Skeletal muscle satellite cell (primary cell): Measurements from ENCODE around the gene SYCE1.
A peak's percentile ranks its signal among the peaks of the same experiment; 100 is the strongest.
"Not testable (repeated sequence)": the region's sequence is repeated elsewhere in the genome, so short reads cannot be mapped to it uniquely, and the experiment has no call there.

Experiments used
- H3K27me3 ChIP-seq: 2 replicates; pipeline ENCODE4 v1.7.0; 2013; ENCODE audit warnings: low read length; ENCODE audit not compliant: control insufficient read depth, insufficient read depth
- H3K36me3 ChIP-seq: 2 replicates; pipeline ENCODE4 v1.7.0; 2013; ENCODE audit warnings: mild to moderate bottlenecking, control low read depth, low read length; ENCODE audit not compliant: insufficient read depth
- H3K4me1 ChIP-seq: 2 replicates; pipeline ENCODE4 v1.7.0; 2013; ENCODE audit warnings: low read length; ENCODE audit not compliant: control insufficient read depth, insufficient read depth
- H3K4me2 ChIP-seq: 2 replicates; pipeline ENCODE4 v1.7.0; 2013; ENCODE audit warnings: mild to moderate bottlenecking, low read length
- H3K4me3 ChIP-seq: 2 replicates; pipeline ENCODE4 v1.7.0; 2013; ENCODE audit warnings: low read length
- H3K9ac ChIP-seq: 2 replicates; pipeline ENCODE4 v1.7.0; 2013; ENCODE audit warnings: mild to moderate bottlenecking, low read depth, low read length, moderate library complexity
- H3K9me3 ChIP-seq: replicated peaks from 2 replicates; pipeline ENCODE4 v1.7.0; 2013; ENCODE audit warnings: mild to moderate bottlenecking, control low read depth, low read length

SYCE1 gene

GRCh38 chr10:133527771-133528271 is 37.6 kb downstream of the SYCE1 start:
- Histone ChIP-seq H3K4me3 (peak overlapping the region; percentile 11), H3K4me1 (no peaks in the 10 kb centered on the region), H3K9ac (no peak overlapping the region), H3K27me3 (peaks cover 59% of the 10 kb centered on the region), H3K36me3 (no peaks in the 10 kb centered on the region), H3K4me2 (peak overlapping the region; percentile 41), H3K9me3 (no peaks in the 10 kb centered on the region)

- Histone ChIP-seq H3K27me3 (peaks cover 59% of the 10 kb centered on the region), H3K36me3 (no peaks in the 10 kb centered on the region), H3K4me2 (peak within 1 kb of the TSS; percentile 41), H3K9me3 (no peaks in the 10 kb centered on the region), H3K4me1 (no peaks in the 10 kb centered on the region), H3K4me3 (peak within 1 kb of the TSS; percentile 11), H3K9ac (no peak within 1 kb of the TSS)
These were observed 38.3 kb downstream of the SYCE1 start, which contains the start of gene CYP2E1 for GRCh38 chr10:133526957-133527588. CYP2E1 (plus strand) TSS chr10:133527363; CDS start chr10:133527396, 33 bp downstream.

DNA sequence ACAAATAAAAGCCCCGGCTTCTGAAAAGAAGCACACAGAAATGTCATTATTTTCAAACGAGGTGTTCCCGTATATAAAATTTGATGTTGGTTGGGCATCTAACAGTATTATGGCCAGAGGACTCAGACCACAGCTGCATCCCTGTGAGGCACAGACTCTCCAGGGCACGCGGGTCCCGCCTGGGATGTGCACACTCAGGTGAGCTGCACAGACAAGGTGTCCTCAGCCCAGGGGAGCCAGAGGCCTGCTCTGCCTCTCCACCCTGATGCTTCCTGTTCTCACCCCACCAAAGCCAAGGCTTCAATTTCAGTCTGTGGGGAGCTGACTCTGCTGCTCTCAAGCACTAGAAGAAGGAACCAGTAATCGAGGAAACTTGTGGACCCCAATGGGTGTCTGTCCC is 39.9 kb downstream of the SYCE1 start:
- H3K4me1 ChIP-seq: peaks cover 3% of the 10 kb centered on the region
- peaks cover 46% of the 10 kb centered on the region for H3K27me3 ChIP-seq
- no peak overlapping the region for H3K9ac ChIP-seq
- H3K4me2 ChIP-seq: no peak overlapping the region
- no peak overlapping the region for H3K4me3 ChIP-seq
- no peaks in the 10 kb centered on the region for H3K9me3 ChIP-seq
- H3K36me3 ChIP-seq: no peaks in the 10 kb centered on the region

DNA sequence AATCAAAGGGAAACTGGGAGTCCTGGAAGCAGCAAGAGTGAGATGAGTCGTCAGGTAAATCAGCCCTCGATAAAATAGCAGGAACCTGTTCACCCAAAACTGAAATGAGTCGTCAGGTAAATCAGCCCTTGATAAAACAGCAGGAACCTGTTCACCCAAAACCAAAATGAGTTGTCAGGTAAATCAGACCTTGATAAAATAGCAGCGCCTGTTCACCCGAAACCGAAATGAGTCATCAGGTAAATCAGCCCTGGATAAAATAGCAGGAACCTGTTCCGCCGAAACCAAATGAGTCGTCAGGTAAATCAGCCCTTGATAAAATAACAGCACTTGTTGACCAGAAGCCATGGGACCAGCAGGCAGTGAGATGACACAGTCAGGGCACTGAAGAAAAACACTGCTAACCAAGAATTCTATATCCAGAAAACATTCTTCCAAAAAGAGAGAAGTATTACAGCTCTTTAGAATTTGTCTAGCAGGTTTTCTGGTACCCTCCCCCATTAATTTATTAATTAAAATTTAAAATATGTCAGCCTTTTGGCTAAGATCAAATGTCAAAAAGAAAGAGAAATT is 41.7 kb downstream of the SYCE1 start:
- H3K36me3 ChIP-seq: no peaks in the 10 kb centered on the region

GRCh38 chr10:133520193-133520738 is 45.1 kb downstream of the SYCE1 start:
- Histone ChIP-seq H3K4me1 (peaks cover 11% of the 10 kb centered on the region), H3K9ac (peak overlapping the region; percentile 71), H3K36me3 (no peaks in the 10 kb centered on the region), H3K9me3 (no peaks in the 10 kb centered on the region), H3K4me2 (peak overlapping the region; percentile 94), H3K4me3 (peak overlapping the region; percentile 75), H3K27me3 (no peaks in the 10 kb centered on the region)

More for the DNA sequence above, 41.7 kb downstream of the SYCE1 start:
- no peaks in the 10 kb centered on the region for H3K9me3 ChIP-seq
- no peak overlapping the region for H3K9ac ChIP-seq
- peaks cover 30% of the 10 kb centered on the region for H3K27me3 ChIP-seq
- no peak overlapping the region for H3K4me2 ChIP-seq
- H3K4me1 ChIP-seq: peaks cover 11% of the 10 kb centered on the region
- H3K4me3 ChIP-seq: no peak overlapping the region

DNA sequence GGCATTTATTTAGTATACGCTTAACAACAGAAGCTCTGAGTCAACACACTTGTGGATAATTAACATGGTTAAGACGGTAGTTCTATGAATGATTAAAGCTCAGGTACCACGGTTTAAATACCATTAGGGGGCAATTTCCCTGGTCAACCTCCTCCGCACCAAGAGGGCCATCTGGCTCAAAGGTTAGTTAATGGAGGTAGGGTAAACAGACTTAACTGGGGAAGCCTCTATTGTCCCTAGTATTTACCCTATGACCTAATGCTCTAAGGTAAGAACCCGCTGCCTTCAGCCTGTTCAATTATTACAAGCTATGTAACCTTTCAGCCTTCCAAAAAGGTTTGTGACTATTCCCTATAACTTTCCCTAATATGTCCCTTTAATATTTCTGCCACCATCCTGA is 46.9 kb downstream of the SYCE1 start:
- H3K9ac ChIP-seq, H3K36me3 ChIP-seq, H3K9me3 ChIP-seq, H3K4me2 ChIP-seq, H3K4me3 ChIP-seq, H3K27me3 ChIP-seq: not testable (repeated sequence)
- peaks cover 11% of the 10 kb centered on the region for H3K4me1 ChIP-seq

DNA sequence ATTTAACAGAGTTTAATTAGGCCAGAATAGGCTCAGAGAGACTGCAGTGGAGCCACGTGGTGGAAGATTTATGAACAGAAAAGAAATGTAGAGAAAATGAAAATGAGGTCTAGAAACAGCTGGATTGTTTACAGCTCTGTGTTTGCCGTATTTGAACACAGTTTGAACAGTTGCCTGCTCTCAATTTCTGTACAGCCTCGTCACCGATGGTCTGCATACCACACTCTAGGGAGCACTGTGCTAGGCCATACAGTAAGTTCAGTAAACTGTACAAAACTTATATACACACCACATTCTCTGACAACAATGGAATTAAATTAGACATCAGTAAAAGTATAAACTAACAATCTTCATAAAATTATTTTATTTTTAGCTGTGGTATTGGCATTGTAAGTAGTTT is 49.3 kb downstream of the SYCE1 start:
- H3K9me3 ChIP-seq: no peaks in the 10 kb centered on the region
- H3K36me3 ChIP-seq: no peaks in the 10 kb centered on the region
- no peak overlapping the region for H3K4me2 ChIP-seq
- H3K4me3 ChIP-seq: no peak overlapping the region
- H3K9ac ChIP-seq: no peak overlapping the region
- peaks cover 4% of the 10 kb centered on the region for H3K27me3 ChIP-seq
- peaks cover 11% of the 10 kb centered on the region for H3K4me1 ChIP-seq

- Histone ChIP-seq H3K9me3 (no peaks in the 10 kb centered on the region), H3K36me3 (no peaks in the 10 kb centered on the region), H3K27me3 (peaks cover 4% of the 10 kb centered on the region), H3K9ac (no peak overlapping the region), H3K4me1 (peaks cover 8% of the 10 kb centered on the region), H3K4me2 (no peak overlapping the region), H3K4me3 (no peak overlapping the region)
These were observed 49.9 kb downstream of the SYCE1 start for GRCh38 chr10:133515471-133515870.

DNA sequence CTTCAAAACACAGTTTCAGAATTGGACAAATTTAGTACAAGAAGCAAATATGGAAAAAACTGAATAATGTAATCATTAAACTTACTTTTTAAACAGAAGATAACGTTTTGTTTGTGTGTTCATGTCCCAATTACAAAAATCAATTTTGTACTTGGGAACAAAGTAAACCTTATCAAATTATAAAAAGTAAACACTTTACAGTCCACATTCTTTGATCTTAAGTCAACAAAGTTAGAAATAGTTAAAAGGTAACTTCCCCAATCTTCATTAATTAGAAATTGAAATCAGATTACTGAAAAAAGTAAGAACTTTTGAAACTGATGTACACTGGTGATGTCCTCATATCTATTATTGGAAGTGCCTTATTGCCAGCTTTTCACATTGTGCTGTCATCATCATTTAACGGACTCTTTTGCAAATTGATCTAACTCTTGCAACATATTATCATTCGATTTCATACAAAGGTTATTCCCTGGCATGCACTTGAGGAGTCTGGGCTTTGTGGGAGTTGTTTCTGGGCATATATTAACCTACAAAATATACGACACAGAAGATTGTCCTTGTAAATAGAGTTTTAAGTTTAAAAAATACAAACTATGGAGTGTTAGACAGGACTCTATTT is 53.4 kb downstream of the SYCE1 start:
- Histone ChIP-seq H3K4me2 (no peak overlapping the region), H3K36me3 (no peaks in the 10 kb centered on the region), H3K4me3 (no peak overlapping the region), H3K9ac (no peak overlapping the region), H3K27me3 (peaks cover 4% of the 10 kb centered on the region), H3K4me1 (no peaks in the 10 kb centered on the region), H3K9me3 (no peaks in the 10 kb centered on the region)

- Histone ChIP-seq H3K9ac (no peak overlapping the region), H3K9me3 (no peaks in the 10 kb centered on the region), H3K27me3 (peaks cover 4% of the 10 kb centered on the region), H3K4me1 (no peaks in the 10 kb centered on the region), H3K4me2 (no peak overlapping the region), H3K36me3 (no peaks in the 10 kb centered on the region), H3K4me3 (no peak overlapping the region)
These were observed 54.0 kb downstream of the SYCE1 start for GRCh38 chr10:133511408-133511807.

GRCh38 chr10:133509700-133510099 is 55.7 kb downstream of the SYCE1 start:
- Histone ChIP-seq H3K9me3 (no peaks in the 10 kb centered on the region), H3K9ac (no peak overlapping the region), H3K4me1 (no peaks in the 10 kb centered on the region), H3K4me2 (no peak overlapping the region), H3K4me3 (no peak overlapping the region), H3K27me3 (peaks cover 4% of the 10 kb centered on the region), H3K36me3 (no peaks in the 10 kb centered on the region)
